ENCODE results near the gene ZNF385A.

DNA sequence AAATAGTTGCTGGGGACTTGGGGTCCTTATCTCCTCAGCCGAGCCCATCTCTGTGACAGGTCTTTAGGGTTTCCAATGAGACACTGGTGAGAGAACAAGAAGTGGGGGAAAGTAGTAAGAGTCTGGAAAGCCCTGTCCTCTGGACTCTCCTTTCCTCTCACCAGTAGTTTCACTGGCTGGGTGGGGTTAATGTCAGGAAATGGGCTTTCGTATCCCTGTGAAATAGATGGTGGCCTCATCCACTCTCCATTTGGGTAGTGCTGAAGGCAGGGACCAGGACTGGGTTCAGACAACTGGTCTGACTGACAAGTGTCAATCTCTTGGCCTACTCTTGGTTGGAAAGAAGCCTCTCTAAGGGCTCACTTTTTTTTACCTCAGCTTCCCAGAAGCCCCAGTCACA, 7.5 kb downstream of the ZNF385A start:
- no peak for TF ChIP-seq POLR2A (IDR thresholded peaks at IDR 0.05)
- TF ChIP-seq, protein P1, sequence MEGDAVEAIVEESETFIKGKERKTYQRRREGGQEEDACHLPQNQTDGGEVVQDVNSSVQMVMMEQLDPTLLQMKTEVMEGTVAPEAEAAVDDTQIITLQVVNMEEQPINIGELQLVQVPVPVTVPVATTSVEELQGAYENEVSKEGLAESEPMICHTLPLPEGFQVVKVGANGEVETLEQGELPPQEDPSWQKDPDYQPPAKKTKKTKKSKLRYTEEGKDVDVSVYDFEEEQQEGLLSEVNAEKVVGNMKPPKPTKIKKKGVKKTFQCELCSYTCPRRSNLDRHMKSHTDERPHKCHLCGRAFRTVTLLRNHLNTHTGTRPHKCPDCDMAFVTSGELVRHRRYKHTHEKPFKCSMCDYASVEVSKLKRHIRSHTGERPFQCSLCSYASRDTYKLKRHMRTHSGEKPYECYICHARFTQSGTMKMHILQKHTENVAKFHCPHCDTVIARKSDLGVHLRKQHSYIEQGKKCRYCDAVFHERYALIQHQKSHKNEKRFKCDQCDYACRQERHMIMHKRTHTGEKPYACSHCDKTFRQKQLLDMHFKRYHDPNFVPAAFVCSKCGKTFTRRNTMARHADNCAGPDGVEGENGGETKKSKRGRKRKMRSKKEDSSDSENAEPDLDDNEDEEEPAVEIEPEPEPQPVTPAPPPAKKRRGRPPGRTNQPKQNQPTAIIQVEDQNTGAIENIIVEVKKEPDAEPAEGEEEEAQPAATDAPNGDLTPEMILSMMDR (IDR thresholded peaks at IDR 0.05): no peak
